ENCODE measurements around the gene TXLNB. TPM values are rescaled to one million over a fixed set of nuclear protein-coding genes. Genes with fewer than 3 reads are reported as not detected.

TXLNB gene
- total and polyA plus RNA-seq, 8 donors, result 0.55 to 2.2 (median 1.6) TPM

GRCh38 chr6:139257291-139257690, 34.5 kb downstream of the TXLNB start:
- ATAC-seq (no peak), DNase-seq (no peak)
- no peaks in the 10 kb centered on the region for H3K9me3 ChIP-seq
- H3K27ac ChIP-seq, result no peak overlapping the region
- H3K4me1 ChIP-seq, result no peaks in the 10 kb centered on the region
- H3K27me3 ChIP-seq, result no peaks in the 10 kb centered on the region
- intact Hi-C loops (cut with DNase I), result no loop called here
- H3K4me3 ChIP-seq, result no peak overlapping the region
- no peaks in the 10 kb centered on the region for H3K36me3 ChIP-seq
- no peak for TF ChIP-seq CTCF (IDR thresholded peaks at IDR 0.05)

- Histone ChIP-seq H3K4me3 (no peak overlapping the region), H3K9me3 (no peaks in the 10 kb centered on the region), H3K27ac (no peak overlapping the region), H3K4me1 (peaks cover 0 to 9% of the 10 kb centered on the region in 2 donors), H3K36me3 (no peaks in the 10 kb centered on the region), H3K27me3 (no peaks in the 10 kb centered on the region)
- ATAC-seq, result no peak
- intact Hi-C loops (cut with DNase I), result no loop called here
- no peak for TF ChIP-seq CTCF (IDR thresholded peaks at IDR 0.05)
- no peak for DNase-seq
These were observed 35.7 kb downstream of the TXLNB start for GRCh38 chr6:139256087-139256486.

GRCh38 chr6:139254196-139254595, 37.6 kb downstream of the TXLNB start:
- Histone ChIP-seq H3K9me3 (no peaks in the 10 kb centered on the region), H3K4me3 (no peak overlapping the region), H3K27ac (no peak overlapping the region), H3K27me3 (no peaks in the 10 kb centered on the region), H3K36me3 (no peaks in the 10 kb centered on the region), H3K4me1 (peaks cover 0 to 14% of the 10 kb centered on the region in 2 donors)
- DNase-seq (no peak), ATAC-seq (no peak)
- intact Hi-C loops (cut with DNase I), result no loop called here
- no peak for TF ChIP-seq CTCF (IDR thresholded peaks at IDR 0.05)

- H3K4me1 ChIP-seq, result peaks cover 0 to 14% of the 10 kb centered on the region in 2 donors
- H3K4me3 ChIP-seq, result no peak overlapping the region
- DNase-seq (no peak), ATAC-seq (no peak)
- no peak overlapping the region for H3K27ac ChIP-seq
- no peak for TF ChIP-seq CTCF (IDR thresholded peaks at IDR 0.05)
- intact Hi-C loops (cut with DNase I), result no loop called here
- H3K36me3 ChIP-seq, result no peaks in the 10 kb centered on the region
- H3K27me3 ChIP-seq, result no peaks in the 10 kb centered on the region
- no peaks in the 10 kb centered on the region for H3K9me3 ChIP-seq
These were observed 38.1 kb downstream of the TXLNB start for GRCh38 chr6:139253656-139254055.

GRCh38 chr6:139251691-139252390, 40.0 kb downstream of the TXLNB start:
- Histone ChIP-seq H3K36me3 (no peaks in the 10 kb centered on the region), H3K9me3 (no peaks in the 10 kb centered on the region), H3K4me3 (no peak overlapping the region), H3K4me1 (peaks cover 0 to 14% of the 10 kb centered on the region in 2 donors), H3K27me3 (no peaks in the 10 kb centered on the region), H3K27ac (no peak overlapping the region)
- intact Hi-C loops (cut with DNase I), result no loop called here
- DNase-seq, result no peak
- no peak for ATAC-seq
- no peak for TF ChIP-seq CTCF (IDR thresholded peaks at IDR 0.05)
